Measurements from ENCODE around the gene LRP5.
A peak's percentile ranks its signal among the peaks of the same experiment; 100 is the strongest.
"Not testable (repeated sequence)": the region's sequence is repeated elsewhere in the genome, so short reads cannot be mapped to it uniquely, and the experiment has no call there.

The LRP5 gene

DNA sequence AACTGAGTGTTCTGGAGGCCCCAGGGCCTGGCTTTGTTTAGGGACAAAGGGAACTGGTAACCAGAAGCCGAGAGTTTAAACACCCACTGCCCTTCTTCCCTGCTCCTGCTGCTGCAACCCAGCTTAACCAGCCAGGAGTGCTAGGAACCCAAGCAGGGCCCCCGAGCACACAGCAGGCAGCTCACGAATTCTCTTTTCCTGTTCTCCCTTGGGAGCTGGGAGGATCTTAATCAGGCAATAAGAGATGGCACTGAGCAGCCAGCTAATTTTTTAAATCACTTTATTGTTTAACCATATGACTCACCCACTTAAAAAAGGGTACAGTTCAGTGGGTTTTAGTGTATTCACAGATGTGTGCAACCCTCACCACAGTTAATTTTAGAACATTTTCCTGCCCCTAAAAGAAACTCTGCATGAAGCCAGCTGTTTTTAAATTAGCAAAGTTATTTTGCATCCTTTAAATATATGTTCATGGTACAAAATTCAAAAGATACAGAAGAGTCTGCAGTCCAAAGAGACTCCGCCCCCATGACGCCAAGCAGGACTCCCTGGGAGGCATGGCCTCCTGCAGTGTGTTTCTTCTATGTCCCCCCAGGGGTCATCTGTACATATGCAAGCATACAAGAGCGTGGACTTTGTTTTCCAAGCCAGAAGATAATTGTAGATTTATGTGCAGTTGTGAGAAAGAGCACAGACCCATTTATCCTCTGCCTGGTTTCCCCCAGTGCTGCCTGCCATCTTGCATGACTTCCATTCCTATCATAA is 129.3 kb downstream of the LRP5 start:
- no peak for DNase-seq (ENCODE audit: low spot score)
- no peak overlapping the region for H3K4me3 Mint-ChIP-seq
- no peak overlapping the region for H3K27ac Mint-ChIP-seq
- no peaks in the 10 kb centered on the region for H3K27me3 Mint-ChIP-seq (ENCODE audit: low read depth)
- H3K4me1 Mint-ChIP-seq (ENCODE audit: low read depth) = peaks cover 4% of the 10 kb centered on the region
- no peaks in the 10 kb centered on the region for H3K9me3 Mint-ChIP-seq
- H3K36me3 Mint-ChIP-seq (ENCODE audit: low read depth) = no peaks in the 10 kb centered on the region

GRCh38 chr11:68442433-68442832 is 130.0 kb downstream of the LRP5 start:
- no peaks in the 10 kb centered on the region for H3K27me3 Mint-ChIP-seq (ENCODE audit: low read depth)
- H3K4me1 Mint-ChIP-seq (ENCODE audit: low read depth) = peaks cover 1% of the 10 kb centered on the region
- no peak overlapping the region for H3K4me3 Mint-ChIP-seq
- no peaks in the 10 kb centered on the region for H3K9me3 Mint-ChIP-seq
- DNase-seq (ENCODE audit: low spot score) = no peak
- no peak overlapping the region for H3K27ac Mint-ChIP-seq
- H3K36me3 Mint-ChIP-seq (ENCODE audit: low read depth) = no peaks in the 10 kb centered on the region

GRCh38 chr11:68444566-68444965 is 132.2 kb downstream of the LRP5 start:
- no peaks in the 10 kb centered on the region for H3K9me3 Mint-ChIP-seq
- no peak overlapping the region for H3K4me3 Mint-ChIP-seq
- no peaks in the 10 kb centered on the region for H3K36me3 Mint-ChIP-seq (ENCODE audit: low read depth)
- H3K27ac Mint-ChIP-seq = no peak overlapping the region
- H3K27me3 Mint-ChIP-seq (ENCODE audit: low read depth) = no peaks in the 10 kb centered on the region
- peaks cover 1% of the 10 kb centered on the region for H3K4me1 Mint-ChIP-seq (ENCODE audit: low read depth)
- no peak for DNase-seq (ENCODE audit: low spot score)

- H3K27me3 Mint-ChIP-seq (ENCODE audit: low read depth) = no peaks in the 10 kb centered on the region
- no peak overlapping the region for H3K4me3 Mint-ChIP-seq
- peaks cover 1% of the 10 kb centered on the region for H3K4me1 Mint-ChIP-seq (ENCODE audit: low read depth)
- H3K9me3 Mint-ChIP-seq = no peaks in the 10 kb centered on the region
- no peaks in the 10 kb centered on the region for H3K36me3 Mint-ChIP-seq (ENCODE audit: low read depth)
- H3K27ac Mint-ChIP-seq = no peak overlapping the region
- no peak for DNase-seq (ENCODE audit: low spot score)
Observed at GRCh38 chr11:68445531-68446035, 133.2 kb downstream of the LRP5 start.

DNA sequence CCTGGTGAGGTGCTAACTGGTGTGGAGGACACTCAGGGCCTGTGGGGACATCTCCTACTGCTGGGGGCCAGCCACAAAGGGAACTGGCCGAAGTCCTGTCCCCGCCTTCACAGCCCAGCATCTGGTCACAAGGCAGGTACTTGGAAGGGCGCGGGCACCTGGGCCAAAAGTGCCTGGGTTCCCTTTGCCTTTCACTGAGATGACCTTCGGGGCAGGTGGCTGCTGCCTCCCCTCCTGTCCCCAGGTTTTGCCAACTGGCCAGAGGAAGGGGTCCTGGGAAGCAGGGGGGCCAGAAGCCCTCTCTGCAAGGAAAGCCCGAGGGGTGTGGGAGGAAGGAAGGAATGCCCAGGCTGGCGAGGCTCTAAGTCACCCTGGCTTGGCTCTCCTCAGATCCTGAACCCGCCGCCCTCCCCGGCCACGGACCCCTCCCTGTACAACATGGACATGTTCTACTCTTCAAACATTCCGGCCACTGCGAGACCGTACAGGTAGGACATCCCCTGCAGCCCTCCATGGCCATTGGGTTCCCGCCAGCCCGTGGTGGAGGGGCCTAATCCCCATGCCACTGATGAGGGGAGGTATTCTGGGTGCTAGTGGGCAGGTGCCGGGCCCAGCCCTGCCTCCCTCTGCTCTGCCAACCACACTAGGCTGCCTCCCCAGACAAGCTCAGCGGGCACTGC is 133.8 kb downstream of the LRP5 start:
- Mint-ChIP-seq H3K27me3 (ENCODE audit: low read depth) (no peaks in the 10 kb centered on the region), H3K36me3 (ENCODE audit: low read depth) (no peaks in the 10 kb centered on the region), H3K4me3 (no peak overlapping the region), H3K4me1 (ENCODE audit: low read depth) (peaks cover 1% of the 10 kb centered on the region), H3K27ac (no peak overlapping the region), H3K9me3 (no peaks in the 10 kb centered on the region)
- DNase-seq (ENCODE audit: low spot score) = no peak

DNA sequence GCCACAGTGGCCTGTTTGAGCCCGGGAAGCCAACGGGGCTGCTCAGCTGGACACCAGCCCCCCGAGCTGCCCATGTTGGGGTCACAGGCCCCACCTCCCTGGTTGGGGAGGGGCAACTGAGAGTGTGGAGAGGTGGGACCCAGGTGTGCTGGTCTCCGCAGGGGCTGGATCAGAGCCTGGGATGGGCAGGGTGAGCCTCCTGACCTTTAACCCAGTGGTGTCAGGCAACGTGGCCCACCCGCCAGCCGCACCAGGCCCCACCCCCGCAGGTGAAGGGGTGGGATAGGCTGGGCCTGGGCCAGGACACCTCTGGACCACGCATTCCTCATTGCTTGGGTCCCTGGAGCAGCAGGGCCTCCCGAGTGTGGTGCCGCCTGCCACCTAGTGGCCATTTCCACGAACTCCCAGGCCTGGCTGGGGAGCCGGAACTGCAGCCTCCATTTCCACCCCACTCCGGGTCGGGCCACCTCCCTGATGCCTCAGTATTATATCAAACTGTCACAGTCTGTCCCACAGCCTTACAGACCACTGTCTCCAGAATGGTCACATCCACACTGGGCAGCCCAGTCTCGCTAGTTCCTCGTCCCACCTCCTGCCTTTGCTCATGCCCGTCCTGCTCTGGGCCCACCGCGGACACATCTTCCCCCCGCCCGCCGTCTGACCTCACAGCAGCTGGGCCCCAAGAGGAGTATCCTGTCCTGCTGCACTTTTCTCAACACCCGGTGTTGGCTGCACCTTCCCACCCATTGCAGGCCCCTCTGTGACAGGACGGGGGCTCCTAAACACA is 134.8 kb downstream of the LRP5 start:
- Mint-ChIP-seq H3K27ac (no peak overlapping the region), H3K4me3 (no peak overlapping the region), H3K9me3 (no peaks in the 10 kb centered on the region), H3K36me3 (ENCODE audit: low read depth) (no peaks in the 10 kb centered on the region), H3K27me3 (ENCODE audit: low read depth) (no peaks in the 10 kb centered on the region), H3K4me1 (ENCODE audit: low read depth) (peaks cover 1% of the 10 kb centered on the region)
- peak; percentile 60 for DNase-seq (ENCODE audit: low spot score)

GRCh38 chr11:68447914-68448313 is 135.5 kb downstream of the LRP5 start:
- not testable (repeated sequence) for H3K4me1 Mint-ChIP-seq (ENCODE audit: low read depth); H3K36me3 Mint-ChIP-seq (ENCODE audit: low read depth); H3K4me3 Mint-ChIP-seq; DNase-seq (ENCODE audit: low spot score); H3K9me3 Mint-ChIP-seq; H3K27ac Mint-ChIP-seq; H3K27me3 Mint-ChIP-seq (ENCODE audit: low read depth)

DNA sequence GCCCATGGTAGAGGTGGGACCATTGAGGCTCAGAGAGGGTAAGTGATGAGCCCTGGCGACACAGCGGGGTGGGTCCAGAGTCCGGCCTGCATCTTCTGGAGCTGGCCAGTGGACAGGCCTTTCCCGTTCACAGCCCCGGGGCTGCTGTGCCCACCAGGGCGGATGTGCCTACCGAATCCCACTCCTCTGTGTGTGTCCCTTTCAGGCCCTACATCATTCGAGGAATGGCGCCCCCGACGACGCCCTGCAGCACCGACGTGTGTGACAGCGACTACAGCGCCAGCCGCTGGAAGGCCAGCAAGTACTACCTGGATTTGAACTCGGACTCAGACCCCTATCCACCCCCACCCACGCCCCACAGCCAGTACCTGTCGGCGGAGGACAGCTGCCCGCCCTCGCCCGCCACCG is 136.2 kb downstream of the LRP5 start:
- no peak for DNase-seq (ENCODE audit: low spot score)
- Mint-ChIP-seq H3K9me3 (no peaks in the 10 kb centered on the region), H3K4me3 (no peak overlapping the region), H3K27me3 (ENCODE audit: low read depth) (no peaks in the 10 kb centered on the region), H3K27ac (no peak overlapping the region), H3K4me1 (ENCODE audit: low read depth) (peaks cover 1% of the 10 kb centered on the region), H3K36me3 (ENCODE audit: low read depth) (no peaks in the 10 kb centered on the region)

DNA sequence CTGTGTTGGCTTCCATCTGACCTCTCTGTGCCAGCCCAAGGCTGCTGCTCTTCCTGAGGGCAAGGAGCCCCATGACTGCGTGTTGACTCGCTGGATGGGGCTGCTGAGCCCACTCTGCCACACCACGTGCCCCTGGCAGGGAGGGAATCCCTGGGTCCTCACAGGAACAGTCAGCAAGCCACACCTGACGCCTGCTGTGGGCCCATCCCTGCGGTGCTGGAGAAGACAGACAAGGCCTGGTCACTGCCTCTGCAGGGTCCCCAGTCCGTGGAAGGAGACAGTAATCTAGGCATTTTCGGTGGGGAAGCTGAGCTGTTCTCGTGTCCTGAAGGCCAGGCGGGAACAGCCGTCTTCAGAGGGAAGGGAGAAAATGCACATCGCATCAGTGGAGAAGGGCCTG is 137.6 kb downstream of the LRP5 start:
- H3K4me1 Mint-ChIP-seq (ENCODE audit: low read depth) = peaks cover 1% of the 10 kb centered on the region
- H3K27ac Mint-ChIP-seq = no peak overlapping the region
- H3K36me3 Mint-ChIP-seq (ENCODE audit: low read depth) = no peaks in the 10 kb centered on the region
- no peak for DNase-seq (ENCODE audit: low spot score)
- H3K27me3 Mint-ChIP-seq (ENCODE audit: low read depth) = no peaks in the 10 kb centered on the region
- H3K9me3 Mint-ChIP-seq = no peaks in the 10 kb centered on the region
- H3K4me3 Mint-ChIP-seq = no peak overlapping the region

- Mint-ChIP-seq H3K36me3 (ENCODE audit: low read depth) (no peaks in the 10 kb centered on the region), H3K4me1 (ENCODE audit: low read depth) (peaks cover 1% of the 10 kb centered on the region), H3K4me3 (no peak overlapping the region), H3K9me3 (no peaks in the 10 kb centered on the region), H3K27me3 (ENCODE audit: low read depth) (peaks cover under 1% of the 10 kb centered on the region), H3K27ac (no peak overlapping the region)
- no peak for DNase-seq (ENCODE audit: low spot score)
Observed at GRCh38 chr11:68450711-68451110, 138.3 kb downstream of the LRP5 start.

DNA sequence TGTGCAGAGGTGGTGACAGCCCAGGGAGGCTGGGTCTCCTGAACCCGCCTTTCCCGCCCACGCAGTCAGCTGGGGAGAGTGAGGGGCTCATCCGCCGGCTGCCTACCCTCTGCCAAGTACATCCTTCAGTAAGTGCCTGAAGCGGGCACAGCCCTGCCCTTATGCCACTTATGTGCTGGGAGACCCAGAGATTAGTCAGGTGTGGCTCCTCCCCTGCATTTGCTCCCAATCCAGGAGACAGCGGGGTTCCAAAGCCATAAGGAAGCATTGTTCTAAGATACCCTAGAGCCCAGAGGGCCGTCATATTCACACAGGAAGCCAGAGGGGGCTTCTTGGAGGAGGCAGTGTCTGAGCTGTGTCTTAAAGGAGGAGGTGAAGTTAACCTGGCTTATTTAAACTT is 142.4 kb downstream of the LRP5 start:
- H3K36me3 Mint-ChIP-seq (ENCODE audit: low read depth) = no peaks in the 10 kb centered on the region
- H3K9me3 Mint-ChIP-seq = no peaks in the 10 kb centered on the region
- no peaks in the 10 kb centered on the region for H3K4me1 Mint-ChIP-seq (ENCODE audit: low read depth)

GRCh38 chr11:68455485-68455884 is 143.1 kb downstream of the LRP5 start:
- H3K9me3 Mint-ChIP-seq = no peaks in the 10 kb centered on the region
- no peak for DNase-seq (ENCODE audit: low spot score)
- peaks cover 3% of the 10 kb centered on the region for H3K27me3 Mint-ChIP-seq (ENCODE audit: low read depth)
- H3K4me3 Mint-ChIP-seq = no peak overlapping the region
- H3K36me3 Mint-ChIP-seq (ENCODE audit: low read depth) = no peaks in the 10 kb centered on the region
- H3K4me1 Mint-ChIP-seq (ENCODE audit: low read depth) = no peaks in the 10 kb centered on the region
- H3K27ac Mint-ChIP-seq = no peak overlapping the region

More for the DNA sequence above, 142.4 kb downstream of the LRP5 start:
- H3K27me3 Mint-ChIP-seq (ENCODE audit: low read depth) = peaks cover 3% of the 10 kb centered on the region
- no peak overlapping the region for H3K4me3 Mint-ChIP-seq
- no peak for DNase-seq (ENCODE audit: low spot score)
- no peak overlapping the region for H3K27ac Mint-ChIP-seq

GRCh38 chr11:68457216-68457897 is 145.0 kb downstream of the LRP5 start:
- Mint-ChIP-seq H3K36me3 (ENCODE audit: low read depth) (peaks cover 4% of the 10 kb centered on the region), H3K27ac (no peak overlapping the region), H3K4me3 (no peak overlapping the region), H3K9me3 (no peaks in the 10 kb centered on the region), H3K27me3 (ENCODE audit: low read depth) (peaks cover 3% of the 10 kb centered on the region), H3K4me1 (ENCODE audit: low read depth) (peaks cover 4% of the 10 kb centered on the region)
- no peak for DNase-seq (ENCODE audit: low spot score)

DNA sequence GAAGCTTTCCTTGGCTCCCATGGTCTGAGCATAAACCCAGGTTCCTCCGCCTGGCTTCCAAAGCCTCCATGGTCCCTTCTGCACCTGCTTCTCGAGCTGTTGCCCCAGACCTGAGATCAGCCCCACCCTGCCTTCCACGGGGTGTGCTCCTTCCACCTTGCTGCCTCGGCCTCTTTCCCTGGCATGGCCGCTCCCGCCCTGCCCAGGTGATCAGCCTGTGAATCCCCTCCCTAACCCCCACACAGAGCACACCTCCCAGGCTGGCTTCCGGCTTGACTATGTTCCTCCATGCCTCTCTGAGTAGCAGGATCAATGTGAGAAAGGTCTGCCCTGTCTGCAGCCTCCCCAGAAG is 145.5 kb downstream of the LRP5 start:
- no peak for DNase-seq (ENCODE audit: low spot score)
- Mint-ChIP-seq H3K36me3 (ENCODE audit: low read depth) (peaks cover 7% of the 10 kb centered on the region), H3K4me3 (no peak overlapping the region), H3K27me3 (ENCODE audit: low read depth) (peaks cover 3% of the 10 kb centered on the region), H3K27ac (no peak overlapping the region), H3K9me3 (no peaks in the 10 kb centered on the region), H3K4me1 (ENCODE audit: low read depth) (peaks cover 9% of the 10 kb centered on the region)
